Endothelial cell of umbilical vein (primary cell): Measurements from ENCODE around the gene RAB40B. TPM values are rescaled to one million over a fixed set of nuclear protein-coding genes. Genes with fewer than 3 reads are reported as not detected.

Experiments
- BruUV-seq: library from RNA; stranded (reverse); fragments of 400-500 nt; replicated peaks from 2 replicates; lab custom pipeline; 2021; lab: Mats Ljungman, UMichigan
- CTCF ChIA-PET: fragments of 300-600, 350-600 bp; sonication (Branson Sonifier 250); formaldehyde crosslinking; loops from one replicate; lab custom pipeline; 2021; ENCODE audit warnings: antibody characterized with exemption, inconsistent platforms; lab: Charles Lee
- POLR2A ChIA-PET: fragments of 300-600, 350-600 bp; sonication (Branson Sonifier 250); formaldehyde crosslinking; loops from one replicate; lab custom pipeline; 2021; ENCODE audit warnings: antibody characterized with exemption, inconsistent platforms; lab: Charles Lee
- DNase-seq: peaks from one replicate; pipeline ENCODE4 v3.0.0-alpha.2; 2011; ENCODE audit warnings: low read depth, low spot score
- FAIRE-seq: peaks from 2 replicates; lab custom pipeline; 2011; peaks lifted over from hg19 to GRCh38; lab: Jason Lieb, UNC
- H2AFZ ChIP-seq: 2 replicates; pipeline ENCODE4 v1.6.0; 2012; ENCODE audit warnings: low read depth, low read length, control low read depth, inconsistent platforms
- H3K27ac ChIP-seq: 2 replicates; pipeline ENCODE4 v1.5.1; 2011; ENCODE audit warnings: low read depth, mild to moderate bottlenecking, control low read depth, low read length, moderate library complexity; ENCODE audit not compliant: insufficient read depth
- H3K27me3 ChIP-seq, 2 experiments: 2 replicates each; pipeline versions ENCODE4 v1.6.0 to v1.6.1; 2011; ENCODE audit warnings: low read length in 2 of 2, mixed read lengths in 1 of 2; ENCODE audit not compliant: control insufficient read depth in 2 of 2, insufficient read depth in 2 of 2
- H3K36me3 ChIP-seq, 2 experiments: 2 replicates in 1 of 2; 3 replicates in 1 of 2; pipeline ENCODE4 v1.5.1; 2011; ENCODE audit warnings: low read length in 2 of 2, mild to moderate bottlenecking in 1 of 2, moderate library complexity in 1 of 2; ENCODE audit not compliant: control insufficient read depth in 2 of 2, insufficient read depth in 2 of 2; ENCODE audit errors: extremely low read depth in 1 of 2
- H3K4me1 ChIP-seq: 3 replicates; pipeline ENCODE4 v1.5.1; 2011; ENCODE audit warnings: mild to moderate bottlenecking, low read length; ENCODE audit not compliant: control insufficient read depth, insufficient read depth; ENCODE audit errors: extremely low read depth
- H3K4me2 ChIP-seq: 2 replicates; pipeline ENCODE4 v1.6.1; 2011; ENCODE audit warnings: low read length, control low read depth, mixed read lengths; ENCODE audit not compliant: insufficient read depth
- H3K4me3 ChIP-seq, 3 experiments: fragments of 200-600 bp in 1 of 3; sonication (generic), shearing (Covaris generic) in 1 of 3; replicated peaks in 1 of 3; 2 replicates each; pipeline ENCODE4 v1.5.1; 2011 to 2016; ENCODE audit warnings: control low read depth in 3 of 3, low read length in 3 of 3, mild to moderate bottlenecking in 2 of 3, inconsistent platforms in 1 of 3, low read depth in 1 of 3, moderate library complexity in 1 of 3; ENCODE audit not compliant: insufficient read depth in 1 of 3
- H3K79me2 ChIP-seq: 2 replicates; pipeline ENCODE4 v1.6.0; 2012; ENCODE audit warnings: low read length, inconsistent platforms; ENCODE audit not compliant: control insufficient read depth, insufficient read depth
- H3K9ac ChIP-seq: replicated peaks from 2 replicates; pipeline ENCODE3; 2011; ENCODE audit warnings: low read length, control low read depth; ENCODE audit not compliant: insufficient read depth; ENCODE audit errors: extremely low read depth
- H3K9me1 ChIP-seq: replicated peaks from 3 replicates; pipeline ENCODE4 v1.6.0; 2011; ENCODE audit warnings: mild to moderate bottlenecking, low read length; ENCODE audit not compliant: control insufficient read depth, insufficient read depth; ENCODE audit errors: extremely low read depth
- H3K9me3 ChIP-seq: replicated peaks from 2 replicates; pipeline ENCODE4 v1.5.1; 2012; ENCODE audit warnings: low read length, inconsistent platforms; ENCODE audit not compliant: control insufficient read depth, insufficient read depth
- H4K20me1 ChIP-seq: replicated peaks from 2 replicates; pipeline ENCODE3; 2011; ENCODE audit warnings: mild to moderate bottlenecking, low read length; ENCODE audit not compliant: control insufficient read depth, insufficient read depth; ENCODE audit errors: extremely low read depth
- CTCF ChIP-seq, 2 donors: IDR thresholded peaks; 1 replicate in 1 of 2; 2 replicates in 1 of 2; pipeline ENCODE4 v1.5.1; 2011; ENCODE audit warnings: low read length in 2 of 2, mild to moderate bottlenecking in 2 of 2, moderate library complexity in 2 of 2, control low read depth in 1 of 2, inconsistent platforms in 1 of 2, low read depth in 1 of 2; ENCODE audit not compliant: insufficient read depth in 1 of 2; ENCODE audit errors: extremely low read depth in 1 of 2
- EZH2 ChIP-seq: IDR thresholded peaks from 2 replicates; pipeline ENCODE4 v1.6.1; 2012; ENCODE audit warnings: borderline replicate concordance, low read depth, mild to moderate bottlenecking, moderate library complexity, low read length, inconsistent platforms; ENCODE audit not compliant: severe bottlenecking
- FOS ChIP-seq: IDR thresholded peaks from 2 replicates; pipeline ENCODE4 v1.6.1; 2011; ENCODE audit warnings: mild to moderate bottlenecking, low read length, moderate library complexity, borderline replicate concordance; ENCODE audit not compliant: insufficient read depth
- GATA2 ChIP-seq: IDR thresholded peaks from 2 replicates; pipeline ENCODE4 v1.7.0; 2011; ENCODE audit warnings: low read depth, mild to moderate bottlenecking, moderate library complexity, mixed read lengths, low read length; ENCODE audit not compliant: insufficient read length, insufficient read depth
- JUN ChIP-seq: IDR thresholded peaks from 2 replicates; pipeline ENCODE4 v1.6.1; 2011; ENCODE audit warnings: borderline replicate concordance, low read depth; ENCODE audit not compliant: insufficient read length, insufficient read depth
- MAX ChIP-seq: IDR thresholded peaks from 2 replicates; pipeline ENCODE4 v1.6.1; 2011; ENCODE audit not compliant: insufficient read depth, insufficient read length
- MYC ChIP-seq: IDR thresholded peaks from one replicate; pipeline ENCODE4 v1.6.1; 2011; ENCODE audit warnings: mild to moderate bottlenecking, low read depth, low read length
- POLR2A ChIP-seq: IDR thresholded peaks from 2 replicates; pipeline ENCODE4 v1.6.1; 2012; ENCODE audit warnings: low read depth, mild to moderate bottlenecking, control low read depth, low read length
- POLR2AphosphoS5 ChIP-seq: IDR thresholded peaks from 2 replicates; pipeline ENCODE4 v1.6.1; 2012; ENCODE audit warnings: low read depth, mild to moderate bottlenecking, control low read depth, low read length, moderate library complexity; ENCODE audit not compliant: insufficient read depth
- dilution Hi-C: fragments of 300-500 bp; cut with MboI; formaldehyde crosslinking; loops from one replicate; pipeline ENCODE4 v1.15.0; 2019; ENCODE audit warnings: low sequenced_read_pairs; ENCODE audit not compliant: extremely low pct_ligation_motif_present
- intact Hi-C: fragments of 100-400 bp; cut with micrococcal nuclease; formaldehyde crosslinking; loops from one replicate; pipeline ENCODE4 v1.10.0; 2022
- polyA plus RNA-seq, 4 experiments: library from polyadenylated mRNA; depleted of rRNA in 3 of 4; stranded (reverse) in 3 of 4; unstranded in 1 of 4; fragments of >200 nt; gene quantifications; 2 replicates each; pipeline versions ENCODE4 v1.2.1 to v1.2.3, GENCODE V29; 2011 to 2012; ENCODE audit warnings: missing spikeins in 1 of 4
- total RNA-seq: library from RNA; stranded (reverse); gene quantifications from 2 replicates; pipeline ENCODE4 v1.2.3, GENCODE V29; 2021

The RAB40B gene
- total and polyA plus RNA-seq, 2 donors (not counting 3 experiments of a cell fraction or from before 2014, with no cell fraction given) = 5.5 to 9.3 TPM

- DNase-seq (no peak), FAIRE-seq (no peak)
- intact Hi-C loops (no loop called here), dilution Hi-C loops (no loop called here)
- Histone ChIP-seq H3K9me3 (no peaks in the 10 kb centered on the region), H3K4me2 (no peak overlapping the region), H2AFZ (no peak overlapping the region), H3K27me3 (no peaks in the 10 kb centered on the region), H4K20me1 (no peaks in the 10 kb centered on the region), H3K9me1 (no peaks in the 10 kb centered on the region), H3K4me1 (peaks cover 12% of the 10 kb centered on the region), H3K4me3 (no peak overlapping the region), H3K79me2 (peaks cover 11% of the 10 kb centered on the region), H3K27ac (no peak overlapping the region), H3K36me3 (no peaks in the 10 kb centered on the region), H3K9ac (no peak overlapping the region)
- TF ChIP-seq JUN (no peak), POLR2A (no peak), MYC (no peak), EZH2 (no peak), MAX (no peak), FOS (no peak), POLR2AphosphoS5 (no peak), GATA2 (no peak), CTCF (IDR thresholded peaks at IDR 0.05; ENCODE audit: extremely low read depth in 1 of 2, insufficient read depth in 1 of 2, low read depth in 1 of 2, low read length in 2 of 2) (no peak)
- CTCF ChIA-PET = no interaction called here
- no TSS peak for BruUV-seq
- POLR2A ChIA-PET = no interaction called here
Measured at GRCh38 chr17:82713071-82713723, 14.7 kb upstream of the RAB40B start.
